Fibroblast of lung (primary cell): Measurements from ENCODE around the gene TSR3.

ENCODE experiments used
- EZH2 ChIP-seq: IDR thresholded peaks from 2 replicates; pipeline ENCODE4 v1.5.1; 2012; ENCODE audit warnings: low read length, control low read depth, mild to moderate bottlenecking; ENCODE audit errors: missing control alignments
- TF ChIP-seq, protein P1 (sequence below), 2 donors: IDR thresholded peaks in 1 of 2; conservative IDR thresholded peaks in 1 of 2; 1 replicate in 1 of 2; 2 replicates in 1 of 2; pipeline ENCODE4 v1.5.1; 2011 to 2012; ENCODE audit warnings: low read length in 2 of 2, control low read depth in 1 of 2, inconsistent platforms in 1 of 2, low read depth in 1 of 2, mild to moderate bottlenecking in 1 of 2

DNA sequence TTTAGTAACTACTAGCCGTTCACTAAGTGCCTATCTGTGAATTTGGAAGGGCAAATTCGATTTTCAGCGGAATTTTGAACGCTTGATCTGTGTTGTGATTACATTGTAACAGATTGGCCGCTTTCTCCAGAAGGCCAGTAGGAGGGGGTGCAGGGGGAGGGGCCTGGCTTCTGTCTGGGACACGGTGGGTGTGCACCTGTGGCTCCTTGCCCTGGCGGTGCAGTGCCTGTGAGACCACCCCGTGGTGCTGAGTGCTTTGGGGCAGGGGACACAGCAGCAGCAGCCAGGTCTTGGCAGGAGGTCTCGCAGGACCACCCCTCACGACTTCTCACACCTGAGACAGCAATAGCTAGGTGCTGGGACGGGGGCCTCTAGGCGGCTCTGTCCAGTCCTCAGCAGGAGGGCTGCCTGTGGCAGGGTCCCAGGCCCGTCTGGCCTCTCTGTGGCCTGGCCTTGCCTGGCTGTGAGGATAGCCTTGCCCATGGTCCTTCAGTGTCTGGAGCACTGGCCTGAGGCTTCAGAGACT, 40.4 kb downstream of the TSR3 start:
- TF ChIP-seq, protein P1, sequence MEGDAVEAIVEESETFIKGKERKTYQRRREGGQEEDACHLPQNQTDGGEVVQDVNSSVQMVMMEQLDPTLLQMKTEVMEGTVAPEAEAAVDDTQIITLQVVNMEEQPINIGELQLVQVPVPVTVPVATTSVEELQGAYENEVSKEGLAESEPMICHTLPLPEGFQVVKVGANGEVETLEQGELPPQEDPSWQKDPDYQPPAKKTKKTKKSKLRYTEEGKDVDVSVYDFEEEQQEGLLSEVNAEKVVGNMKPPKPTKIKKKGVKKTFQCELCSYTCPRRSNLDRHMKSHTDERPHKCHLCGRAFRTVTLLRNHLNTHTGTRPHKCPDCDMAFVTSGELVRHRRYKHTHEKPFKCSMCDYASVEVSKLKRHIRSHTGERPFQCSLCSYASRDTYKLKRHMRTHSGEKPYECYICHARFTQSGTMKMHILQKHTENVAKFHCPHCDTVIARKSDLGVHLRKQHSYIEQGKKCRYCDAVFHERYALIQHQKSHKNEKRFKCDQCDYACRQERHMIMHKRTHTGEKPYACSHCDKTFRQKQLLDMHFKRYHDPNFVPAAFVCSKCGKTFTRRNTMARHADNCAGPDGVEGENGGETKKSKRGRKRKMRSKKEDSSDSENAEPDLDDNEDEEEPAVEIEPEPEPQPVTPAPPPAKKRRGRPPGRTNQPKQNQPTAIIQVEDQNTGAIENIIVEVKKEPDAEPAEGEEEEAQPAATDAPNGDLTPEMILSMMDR (conservative IDR thresholded peaks at IDR 0.05 in 1 of 2, IDR thresholded peaks at IDR 0.05 in 1 of 2; ENCODE audit: low read depth in 1 of 2, low read length in 2 of 2), result no peak
- no peak for TF ChIP-seq EZH2
